Kidney (tissue), 14 donors: ENCODE results near the gene ABHD17A. TPM values are rescaled to one million over a fixed set of nuclear protein-coding genes. Genes with fewer than 3 reads are reported as not detected.

Source experiments
- DNase-seq, 5 donors: peaks; one replicate each; pipeline ENCODE4 v3.0.0-alpha.2; 2013 to 2020
- FAIRE-seq: peaks from 2 replicates; lab custom pipeline; 2012; peaks lifted over from hg19 to GRCh38; lab: Jason Lieb, UNC
- H3K27ac ChIP-seq, 2 donors: one replicate each; pipeline ENCODE4 v1.7.0; 2013; ENCODE audit warnings: low read depth in 2 of 2, low read length in 2 of 2, inconsistent platforms in 1 of 2
- H3K27me3 ChIP-seq: one replicate; pipeline ENCODE4 v1.7.1; 2013; ENCODE audit warnings: low read length, inconsistent platforms; ENCODE audit not compliant: control insufficient read depth, insufficient read depth
- H3K36me3 ChIP-seq, 3 donors: one replicate each; pipeline versions ENCODE4 v1.7.0 to v1.7.1; 2013; ENCODE audit warnings: low read length in 3 of 3, control low read depth in 1 of 3, inconsistent platforms in 1 of 3; ENCODE audit not compliant: insufficient read depth in 3 of 3, control insufficient read depth in 2 of 3
- H3K4me1 ChIP-seq, 3 donors: one replicate each; pipeline versions ENCODE4 v1.7.0 to v1.7.1; 2013; ENCODE audit warnings: low read length in 3 of 3, inconsistent platforms in 1 of 3, low read depth in 1 of 3; ENCODE audit not compliant: control insufficient read depth in 2 of 3, insufficient read depth in 2 of 3
- H3K4me3 ChIP-seq, 3 donors: one replicate each; pipeline versions ENCODE4 v1.7.0 to v1.8.1; 2013; ENCODE audit warnings: low read length in 3 of 3, control low read depth in 1 of 3, inconsistent platforms in 1 of 3
- H3K9ac ChIP-seq, 3 donors: one replicate each; pipeline versions ENCODE4 v1.7.0 to v1.7.1; 2013; ENCODE audit warnings: low read length in 3 of 3, control low read depth in 1 of 3, inconsistent platforms in 1 of 3
- H3K9me3 ChIP-seq, 3 donors: one replicate each; pipeline versions ENCODE4 v1.7.0 to v1.7.1; 2013; ENCODE audit warnings: low read length in 3 of 3, control low read depth in 1 of 3, inconsistent platforms in 1 of 3; ENCODE audit not compliant: control insufficient read depth in 2 of 3, insufficient read depth in 1 of 3
- CTCF ChIP-seq: IDR thresholded peaks from 3 replicates; pipeline ENCODE4 v1.5.1; 2012; ENCODE audit warnings: mild to moderate bottlenecking, moderate library complexity, borderline replicate concordance; ENCODE audit not compliant: insufficient read depth; ENCODE audit errors: extremely low read depth
- intact Hi-C: fragments of 100-400 bp; cut with DNase I; formaldehyde crosslinking; loops from one replicate; pipeline ENCODE4 v1.11.1; 2022
- polyA plus RNA-seq: library from polyadenylated mRNA; stranded (reverse); fragments of 350-450 nt; fragmentation: Illumina TruSeq; extraction: RNeasy Lipid Tissue Mini Kit (QIAGEN cat#74804); gene quantifications from one replicate; pipeline ENCODE4 v1.2.3, GENCODE V29; 2014; ENCODE audit warnings: low read depth, low replicate concordance; ENCODE audit not compliant: insufficient read depth
- total RNA-seq: library from RNA; stranded (reverse); fragmentation: NEBNext Ultra II Directional; extraction: Animal tissue kit (Norgen Biotek cat#: 25700); gene quantifications from one replicate; pipeline ENCODE4 v1.2.1, GENCODE V29; 2021
- donor health status: control.
- donor health status: control.
- donor health status: control.
- donor health status: control.
- donor health status: control.
- donor health status: DM: yes; HTN: yes; CAD: no.
- donor health status: Normal renal cell carcinoma (clear cell type).

ABHD17A gene
- total and polyA plus RNA-seq, 2 donors from 2014 or later, result 63.8 to 65.1 TPM

DNA sequence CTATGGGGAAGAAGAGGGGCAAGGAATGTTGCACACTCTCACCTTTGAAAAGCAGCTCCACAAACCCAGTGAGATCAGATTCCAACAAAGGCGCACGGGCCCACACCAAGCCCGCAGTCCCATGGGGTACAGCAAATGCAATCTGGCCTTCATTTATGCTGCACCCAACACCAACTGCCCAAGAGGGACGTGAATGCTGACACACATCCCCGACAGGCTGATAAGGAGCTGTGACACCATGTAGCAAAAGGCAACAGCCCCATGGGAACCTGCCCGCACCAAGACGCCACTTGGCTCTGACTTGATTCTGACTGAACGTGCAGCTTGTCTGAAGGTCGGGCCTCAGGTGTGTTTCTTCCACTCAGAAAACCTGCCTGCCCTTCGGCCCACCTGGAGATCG lies 54.3 kb downstream of the ABHD17A start:
- FAIRE-seq, result no peak
- TF ChIP-seq CTCF, result no peak
- Histone ChIP-seq H3K9ac (no peak overlapping the region), H3K27ac (no peak overlapping the region), H3K9me3 (no peaks in the 10 kb centered on the region), H3K4me1 (peaks cover 0 to 6% (median 4%) of the 10 kb centered on the region in 3 donors), H3K4me3 (no peak overlapping the region), H3K36me3 (peaks cover 0 to 5% (median 3%) of the 10 kb centered on the region in 3 donors), H3K27me3 (no peaks in the 10 kb centered on the region)
- intact Hi-C loops, result no loop called here
- no peak for DNase-seq

DNA sequence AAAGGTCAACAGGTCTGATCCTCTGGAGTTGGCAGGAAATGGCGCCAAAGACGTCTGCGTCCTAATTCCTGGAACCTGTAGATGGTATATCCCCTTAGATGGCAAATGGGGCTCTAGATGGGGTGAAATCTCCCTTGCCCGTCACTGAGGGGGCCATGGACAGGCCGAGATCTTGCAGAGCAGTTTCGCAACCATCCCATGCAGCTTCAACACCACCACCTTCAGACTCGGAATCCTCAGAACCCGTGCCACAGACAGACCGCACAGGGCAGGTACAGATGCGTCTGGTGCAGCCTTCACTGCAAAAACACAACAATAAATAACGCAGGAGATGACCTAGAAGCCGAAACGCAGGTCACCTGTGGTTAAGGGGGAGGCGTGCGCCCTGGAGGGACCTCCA lies 54.7 kb downstream of the ABHD17A start:
- H3K4me1 ChIP-seq, result peaks cover 0 to 8% (median 8%) of the 10 kb centered on the region in 3 donors
- intact Hi-C loops, result no loop called here
- no peaks in the 10 kb centered on the region for H3K9me3 ChIP-seq
- DNase-seq (no peak), FAIRE-seq (no peak)
- TF ChIP-seq CTCF, result no peak
- H3K27me3 ChIP-seq, result no peaks in the 10 kb centered on the region
- no peak overlapping the region for H3K27ac ChIP-seq
- peaks cover 0 to 5% (median 3%) of the 10 kb centered on the region in 3 donors for H3K36me3 ChIP-seq
- H3K9ac ChIP-seq, result no peak overlapping the region
- no peak overlapping the region for H3K4me3 ChIP-seq

DNA sequence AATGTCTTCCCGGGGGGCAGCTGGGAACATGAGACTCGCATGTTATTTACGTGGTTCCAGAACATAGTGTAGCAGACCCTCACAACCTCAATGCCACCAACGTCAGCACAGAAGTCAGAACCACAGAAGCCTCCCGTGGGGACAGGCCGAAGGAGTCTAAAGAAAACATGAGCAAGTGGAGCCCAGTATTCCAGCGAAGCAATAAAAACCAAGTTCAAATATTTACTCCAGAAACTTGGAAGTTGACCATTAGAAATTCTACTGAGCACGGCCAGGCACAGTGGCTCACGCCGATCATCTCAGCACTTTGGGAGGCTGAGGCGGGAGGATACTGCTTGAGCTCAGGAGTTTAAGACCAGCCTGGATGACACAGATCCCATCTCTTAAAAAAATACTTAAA lies 55.3 kb downstream of the ABHD17A start:
- intact Hi-C loops, result no loop called here
- Histone ChIP-seq H3K9ac (no peak overlapping the region), H3K4me1 (peaks cover 0 to 8% (median 8%) of the 10 kb centered on the region in 3 donors), H3K4me3 (no peak overlapping the region), H3K27ac (no peak overlapping the region), H3K27me3 (no peaks in the 10 kb centered on the region), H3K9me3 (no peaks in the 10 kb centered on the region), H3K36me3 (peaks cover 0 to 5% (median 3%) of the 10 kb centered on the region in 3 donors)
- DNase-seq, result no peak
- FAIRE-seq, result no peak
- no peak for TF ChIP-seq CTCF
